Kidney epithelial cell (primary cell): ENCODE data around the gene CXCL8. TPM values are rescaled to one million over a fixed set of nuclear protein-coding genes. Genes with fewer than 3 reads are reported as not detected.

ENCODE experiments used
- DNase-seq: peaks from one replicate; pipeline ENCODE4 v3.0.0-alpha.2; 2010; ENCODE audit warnings: low read depth
- H3K27me3 ChIP-seq: 2 replicates; pipeline ENCODE4 v1.6.0; 2011; ENCODE audit warnings: low read length; ENCODE audit not compliant: control insufficient read depth, insufficient read depth
- H3K36me3 ChIP-seq: 2 replicates; pipeline ENCODE4 v1.5.1; 2011; ENCODE audit warnings: low read length; ENCODE audit not compliant: control insufficient read depth, insufficient read depth
- H3K4me3 ChIP-seq: 2 replicates; pipeline ENCODE4 v1.5.1; 2011; ENCODE audit warnings: low read depth, mild to moderate bottlenecking, control low read depth, low read length
- CTCF ChIP-seq: IDR thresholded peaks from 2 replicates; pipeline ENCODE4 v1.5.1; 2011; ENCODE audit warnings: mild to moderate bottlenecking, moderate library complexity, low read length, control low read depth, inconsistent platforms; ENCODE audit not compliant: insufficient read depth, poor library complexity, severe bottlenecking
- total RNA-seq: library from RNA; depleted of rRNA; stranded (reverse); fragments of >200 nt; gene quantifications from 2 replicates; pipeline ENCODE4 v1.2.3, GENCODE V29; 2015

The CXCL8 gene
- total RNA-seq, 1 donor from 2014 or later = 76.9 TPM

DNA sequence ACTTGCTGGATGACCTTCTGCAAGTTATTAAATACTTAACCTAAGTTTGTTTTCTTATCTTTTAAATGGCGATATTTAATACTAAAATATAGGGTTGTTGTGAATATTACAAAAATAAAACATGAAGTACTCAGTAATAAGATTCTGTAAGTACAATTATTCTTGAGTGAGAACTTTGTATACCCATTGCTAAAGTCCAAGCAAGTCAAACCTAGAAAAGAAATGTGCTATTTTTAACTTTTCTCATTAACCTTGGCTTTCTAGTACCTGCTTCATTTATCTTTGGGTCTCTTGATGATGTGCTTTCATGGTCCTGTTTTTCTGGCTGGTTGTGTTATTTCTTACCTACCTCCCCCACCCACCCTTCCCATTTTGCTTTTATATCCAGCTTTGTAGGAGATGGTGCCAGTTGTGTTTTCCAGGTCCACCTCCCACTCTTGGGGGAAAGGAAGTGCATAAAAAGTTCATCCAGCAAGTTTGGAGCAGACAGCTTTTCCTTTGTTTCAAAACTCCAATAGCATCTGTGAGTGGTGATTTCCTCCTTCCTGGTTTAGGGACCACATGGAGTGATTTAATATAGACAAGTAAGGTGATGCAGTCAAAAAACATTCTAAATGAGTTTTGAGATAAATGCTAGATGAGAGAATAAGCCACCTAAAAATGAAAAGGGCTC is 7.5 kb upstream of the CXCL8 start:
- Histone ChIP-seq H3K27me3 (no peaks in the 10 kb centered on the region), H3K4me3 (no peak overlapping the region), H3K36me3 (no peaks in the 10 kb centered on the region)
- no peak for DNase-seq
- TF ChIP-seq CTCF = no peak

DNA sequence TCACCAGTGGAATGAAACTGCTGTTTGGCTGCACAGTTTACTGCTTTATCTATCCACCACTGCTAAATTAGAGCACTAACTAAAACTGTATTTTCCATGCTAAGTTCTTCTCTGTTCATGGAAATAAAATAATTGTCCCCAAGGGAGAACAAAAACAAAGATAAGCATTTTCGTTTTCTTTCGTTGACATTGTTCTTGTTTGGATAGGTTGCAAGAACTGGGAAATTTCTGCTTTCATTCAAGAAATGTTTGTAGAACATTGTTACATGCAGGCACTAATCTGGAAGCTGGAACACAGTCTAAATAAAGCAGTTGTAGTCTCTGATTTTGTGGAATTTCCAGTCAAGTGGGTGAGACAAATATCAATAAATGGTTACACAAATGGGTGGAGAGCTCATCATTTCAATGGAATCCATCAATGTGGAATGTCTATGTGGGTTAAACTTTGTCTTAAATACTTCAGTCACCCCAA is 5.8 kb upstream of the CXCL8 start:
- H3K27me3 ChIP-seq = no peaks in the 10 kb centered on the region
- no peak for DNase-seq
- H3K36me3 ChIP-seq = no peaks in the 10 kb centered on the region
- no peak for TF ChIP-seq CTCF
- no peak overlapping the region for H3K4me3 ChIP-seq

DNA sequence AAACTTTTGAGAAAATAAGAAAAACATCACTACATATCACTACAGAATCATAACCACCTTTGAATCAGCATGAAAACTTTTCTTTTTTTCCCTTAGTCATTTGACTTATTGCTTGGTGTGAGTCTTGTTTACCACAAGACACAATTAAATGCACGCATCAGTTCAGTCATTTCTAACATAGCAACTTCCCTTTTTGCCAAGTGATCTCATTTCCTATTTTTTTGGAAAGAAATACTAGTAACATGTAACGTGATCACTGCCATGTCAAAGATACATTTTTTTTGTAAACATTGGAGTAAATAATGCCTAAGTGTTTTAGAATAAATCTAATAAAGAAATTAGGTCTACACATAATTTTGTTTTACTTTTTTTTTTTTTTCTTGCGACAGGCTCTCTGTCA is 5.1 kb upstream of the CXCL8 start:
- no peaks in the 10 kb centered on the region for H3K36me3 ChIP-seq
- no peaks in the 10 kb centered on the region for H3K27me3 ChIP-seq
- DNase-seq = no peak
- no peak overlapping the region for H3K4me3 ChIP-seq
- no peak for TF ChIP-seq CTCF

DNA sequence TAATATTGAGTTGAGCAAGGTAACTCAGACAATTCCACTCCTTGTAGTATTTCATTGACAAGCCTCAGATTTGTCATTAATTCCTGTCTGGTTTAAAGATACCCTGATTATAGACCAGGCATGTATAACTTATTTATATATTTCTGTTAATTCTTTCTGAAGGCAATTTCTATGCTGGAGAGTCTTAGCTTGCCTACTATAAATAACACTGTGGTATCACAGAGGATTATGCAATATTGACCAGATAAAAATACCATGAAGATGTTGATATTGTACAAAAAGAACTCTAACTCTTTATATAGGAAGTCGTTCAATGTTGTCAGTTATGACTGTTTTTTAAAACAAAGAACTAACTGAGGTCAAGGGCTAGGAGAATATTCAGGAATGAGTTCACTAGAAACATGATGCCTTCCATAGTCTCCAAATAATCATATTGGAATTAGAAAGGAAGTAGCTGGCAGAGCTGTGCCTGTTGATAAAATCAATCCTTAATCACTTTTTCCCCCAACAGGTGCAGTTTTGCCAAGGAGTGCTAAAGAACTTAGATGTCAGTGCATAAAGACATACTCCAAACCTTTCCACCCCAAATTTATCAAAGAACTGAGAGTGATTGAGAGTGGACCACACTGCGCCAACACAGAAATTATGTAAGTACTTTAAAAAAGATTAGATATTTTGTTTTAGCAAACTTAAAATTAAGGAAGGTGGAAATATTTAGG is 821 bp downstream of the CXCL8 start:
- H3K4me3 ChIP-seq = no peak overlapping the region
- DNase-seq = no peak

DNA sequence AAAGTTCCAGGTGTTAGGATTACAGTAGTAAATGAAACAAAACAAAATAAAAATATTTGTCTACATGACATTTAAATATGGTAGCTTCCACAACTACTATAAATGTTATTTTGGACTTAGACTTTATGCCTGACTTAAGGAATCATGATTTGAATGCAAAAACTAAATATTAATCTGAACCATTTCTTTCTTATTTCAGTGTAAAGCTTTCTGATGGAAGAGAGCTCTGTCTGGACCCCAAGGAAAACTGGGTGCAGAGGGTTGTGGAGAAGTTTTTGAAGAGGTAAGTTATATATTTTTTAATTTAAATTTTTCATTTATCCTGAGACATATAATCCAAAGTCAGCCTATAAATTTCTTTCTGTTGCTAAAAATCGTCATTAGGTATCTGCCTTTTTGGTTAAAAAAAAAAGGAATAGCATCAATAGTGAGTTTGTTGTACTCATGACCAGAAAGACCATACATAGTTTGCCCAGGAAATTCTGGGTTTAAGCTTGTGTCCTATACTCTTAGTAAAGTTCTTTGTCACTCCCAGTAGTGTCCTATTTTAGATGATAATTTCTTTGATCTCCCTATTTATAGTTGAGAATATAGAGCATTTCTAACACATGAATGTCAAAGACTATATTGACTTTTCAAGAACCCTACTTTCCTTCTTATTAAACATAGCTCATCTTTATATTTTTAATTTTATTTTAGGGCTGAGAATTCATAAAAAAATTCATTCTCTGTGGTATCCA is 1.6 kb downstream of the CXCL8 start:
- DNase-seq = no peak
- no peak for TF ChIP-seq CTCF
- H3K4me3 ChIP-seq = no peak overlapping the region

More for the DNA sequence above, 821 bp downstream of the CXCL8 start:
- TF ChIP-seq CTCF = no peak
- no peaks in the 10 kb centered on the region for H3K36me3 ChIP-seq
- no peaks in the 10 kb centered on the region for H3K27me3 ChIP-seq

More for the DNA sequence above, 1.6 kb downstream of the CXCL8 start:
- H3K27me3 ChIP-seq = no peaks in the 10 kb centered on the region
- H3K36me3 ChIP-seq = no peaks in the 10 kb centered on the region
